SJSA1 (cell line): Measurements from ENCODE around the gene DHH. TPM values are rescaled to one million over a fixed set of nuclear protein-coding genes. Genes with fewer than 3 reads are reported as not detected.

Experiments
- DNase-seq, 2 experiments: peaks; one replicate each; pipeline ENCODE4 v3.0.0-alpha.2; 2015 to 2020; ENCODE audit warnings: low spot score in 2 of 2, low read depth in 1 of 2
- H3K27ac ChIP-seq: fragments of 250-450 bp; sonication (Bioruptor Pico); 2 replicates; pipeline ENCODE4 v1.5.1; 2020; ENCODE audit warnings: mild to moderate bottlenecking, moderate library complexity
- H3K27me3 ChIP-seq: fragments of 250-450 bp; sonication (Bioruptor Pico); replicated peaks from 2 replicates; pipeline ENCODE4 v1.5.1; 2020; ENCODE audit warnings: mild to moderate bottlenecking, moderate library complexity
- H3K36me3 ChIP-seq: fragments of 250-450 bp; sonication (Bioruptor Pico); 2 replicates; pipeline ENCODE4 v1.5.1; 2020; ENCODE audit warnings: mild to moderate bottlenecking
- H3K4me1 ChIP-seq: fragments of 250-450 bp; sonication (Bioruptor Pico); replicated peaks from 2 replicates; pipeline ENCODE4 v1.6.1; 2021; ENCODE audit warnings: mild to moderate bottlenecking
- H3K4me3 ChIP-seq: fragments of 250-450 bp; sonication (Bioruptor Pico); 2 replicates; pipeline ENCODE4 v1.5.1; 2020; ENCODE audit warnings: mild to moderate bottlenecking
- H3K9me3 ChIP-seq: fragments of 250-450 bp; sonication (Bioruptor Pico); replicated peaks from 2 replicates; pipeline ENCODE4 v1.5.1; 2020; ENCODE audit warnings: mild to moderate bottlenecking
- total RNA-seq: library from RNA; depleted of rRNA; stranded (reverse); fragments of >200 nt; shearing (Covaris generic); gene quantifications from 2 replicates; pipeline ENCODE4 v1.2.3, GENCODE V29; 2014; rRNA removed

The DHH gene
- total RNA-seq, 1 experiment from 2014 or later, result not detected

GRCh38 chr12:49043856-49044258 lies 50.7 kb downstream of the DHH start:
- H3K4me3 ChIP-seq, result no peak overlapping the region
- no peaks in the 10 kb centered on the region for H3K27me3 ChIP-seq
- H3K27ac ChIP-seq, result no peak overlapping the region
- H3K4me1 ChIP-seq, result no peaks in the 10 kb centered on the region
- DNase-seq, result peak; percentile 29 to 77
- H3K9me3 ChIP-seq, result no peaks in the 10 kb centered on the region
- H3K36me3 ChIP-seq, result peaks cover 100% of the 10 kb centered on the region

- no peak for DNase-seq
- H3K9me3 ChIP-seq, result no peaks in the 10 kb centered on the region
- no peaks in the 10 kb centered on the region for H3K27me3 ChIP-seq
- no peak overlapping the region for H3K27ac ChIP-seq
- peaks cover 100% of the 10 kb centered on the region for H3K36me3 ChIP-seq
- H3K4me3 ChIP-seq, result no peak overlapping the region
- no peaks in the 10 kb centered on the region for H3K4me1 ChIP-seq
Measured at GRCh38 chr12:49043241-49043640, 51.4 kb downstream of the DHH start.

GRCh38 chr12:49041881-49042484 lies 52.6 kb downstream of the DHH start:
- no peak overlapping the region for H3K4me3 ChIP-seq
- no peaks in the 10 kb centered on the region for H3K27me3 ChIP-seq
- H3K9me3 ChIP-seq, result no peaks in the 10 kb centered on the region
- H3K4me1 ChIP-seq, result no peaks in the 10 kb centered on the region
- no peak overlapping the region for H3K27ac ChIP-seq
- DNase-seq, result no peak
- peaks cover 100% of the 10 kb centered on the region for H3K36me3 ChIP-seq

- no peaks in the 10 kb centered on the region for H3K4me1 ChIP-seq
- H3K27me3 ChIP-seq, result no peaks in the 10 kb centered on the region
- no peaks in the 10 kb centered on the region for H3K9me3 ChIP-seq
- no peak overlapping the region for H3K4me3 ChIP-seq
- H3K36me3 ChIP-seq, result peaks cover 98% of the 10 kb centered on the region
- no peak overlapping the region for H3K27ac ChIP-seq
- DNase-seq, result no peak
Measured at GRCh38 chr12:49041036-49041880, 53.3 kb downstream of the DHH start.

GRCh38 chr12:49040364-49040855 lies 54.2 kb downstream of the DHH start:
- H3K4me3 ChIP-seq, result no peak overlapping the region
- no peak for DNase-seq
- H3K27ac ChIP-seq, result no peak overlapping the region
- H3K9me3 ChIP-seq, result no peaks in the 10 kb centered on the region
- H3K27me3 ChIP-seq, result no peaks in the 10 kb centered on the region
- no peaks in the 10 kb centered on the region for H3K4me1 ChIP-seq
- peaks cover 98% of the 10 kb centered on the region for H3K36me3 ChIP-seq

GRCh38 chr12:49039421-49040363 lies 54.9 kb downstream of the DHH start:
- no peak for DNase-seq
- H3K9me3 ChIP-seq, result no peaks in the 10 kb centered on the region
- no peak overlapping the region for H3K4me3 ChIP-seq
- no peaks in the 10 kb centered on the region for H3K4me1 ChIP-seq
- no peaks in the 10 kb centered on the region for H3K27me3 ChIP-seq
- no peak overlapping the region for H3K27ac ChIP-seq
- peaks cover 98% of the 10 kb centered on the region for H3K36me3 ChIP-seq

GRCh38 chr12:49038291-49038955 lies 56.2 kb downstream of the DHH start:
- Histone ChIP-seq H3K27me3 (no peaks in the 10 kb centered on the region), H3K36me3 (peaks cover 98% of the 10 kb centered on the region), H3K9me3 (no peaks in the 10 kb centered on the region), H3K4me1 (no peaks in the 10 kb centered on the region), H3K4me3 (no peak overlapping the region), H3K27ac (no peak overlapping the region)
- no peak for DNase-seq

- Histone ChIP-seq H3K27ac (no peak overlapping the region), H3K4me3 (no peak overlapping the region), H3K27me3 (no peaks in the 10 kb centered on the region), H3K9me3 (no peaks in the 10 kb centered on the region), H3K4me1 (no peaks in the 10 kb centered on the region), H3K36me3 (peaks cover 98% of the 10 kb centered on the region)
- DNase-seq, result no peak
Measured at GRCh38 chr12:49037947-49038237, 56.7 kb downstream of the DHH start.

- no peak for DNase-seq
- Histone ChIP-seq H3K4me1 (no peaks in the 10 kb centered on the region), H3K4me3 (no peak overlapping the region), H3K36me3 (peaks cover 98% of the 10 kb centered on the region), H3K27ac (no peak overlapping the region), H3K27me3 (no peaks in the 10 kb centered on the region), H3K9me3 (no peaks in the 10 kb centered on the region)
Measured at GRCh38 chr12:49037111-49037946, 57.3 kb downstream of the DHH start.

Other genes starting within 250 kb of the DHH start
- 77.1 and 109 TPM in 2 replicates for gene DDX23, start 242.6 kb downstream of the DHH start, total RNA-seq
- not detected in 2 replicates for gene RND1, start 228.9 kb downstream of the DHH start, total RNA-seq
- 6.0 and 9.9 TPM in 2 replicates for gene FKBP11, start 169.3 kb downstream of the DHH start, total RNA-seq
- 57.7 and 64.5 TPM in 2 replicates for gene ARF3, start 137.3 kb downstream of the DHH start, total RNA-seq
- 0.13 TPM in 1 of 2 replicates, not detected in the other for gene WNT10B, start 123.1 kb downstream of the DHH start, total RNA-seq
- gene WNT1, start 116.5 kb downstream of the DHH start, total RNA-seq, result not detected in 2 replicates
- 0.34 TPM in 1 of 2 replicates, not detected in the other for gene DDN, start 95.4 kb downstream of the DHH start, total RNA-seq
- 36.4 and 47.3 TPM in 2 replicates for gene PRKAG1, start 76.0 kb downstream of the DHH start, total RNA-seq
- gene KMT2D, start 34.0 kb downstream of the DHH start, total RNA-seq, result 19.9 and 22.6 TPM in 2 replicates
- 0.34 and 2.5 TPM in 2 replicates for gene RHEBL1, start 24.8 kb downstream of the DHH start, total RNA-seq
- gene LMBR1L, start 16.0 kb upstream of the DHH start, total RNA-seq, result 9.0 and 16.0 TPM in 2 replicates
- gene TUBA1B, start 36.6 kb upstream of the DHH start, total RNA-seq, result 4,389 and 5,186 TPM in 2 replicates
- gene TUBA1A, start 94.3 kb upstream of the DHH start, total RNA-seq, result 335 and 444 TPM in 2 replicates
- gene TUBA1C, start 170.3 kb upstream of the DHH start, total RNA-seq, result 936 and 1,296 TPM in 2 replicates
- not detected in 2 replicates for gene PRPH, start 200.3 kb upstream of the DHH start, total RNA-seq
- gene TROAP, start 228.5 kb upstream of the DHH start, total RNA-seq, result 50.1 and 50.8 TPM in 2 replicates
- gene C1QL4, start 242.4 kb upstream of the DHH start, total RNA-seq, result 0.34 and 1.9 TPM in 2 replicates